ENCODE data around the gene XIRP2. TPM values are rescaled to one million over a fixed set of nuclear protein-coding genes. Genes with fewer than 3 reads are reported as not detected.

Gene XIRP2
- total and polyA plus RNA-seq, 2 of the 13 experiments (the other 11 are each of a cell fraction or from before 2014, with no cell fraction given), result 0.04 to 0.05 TPM

DNA sequence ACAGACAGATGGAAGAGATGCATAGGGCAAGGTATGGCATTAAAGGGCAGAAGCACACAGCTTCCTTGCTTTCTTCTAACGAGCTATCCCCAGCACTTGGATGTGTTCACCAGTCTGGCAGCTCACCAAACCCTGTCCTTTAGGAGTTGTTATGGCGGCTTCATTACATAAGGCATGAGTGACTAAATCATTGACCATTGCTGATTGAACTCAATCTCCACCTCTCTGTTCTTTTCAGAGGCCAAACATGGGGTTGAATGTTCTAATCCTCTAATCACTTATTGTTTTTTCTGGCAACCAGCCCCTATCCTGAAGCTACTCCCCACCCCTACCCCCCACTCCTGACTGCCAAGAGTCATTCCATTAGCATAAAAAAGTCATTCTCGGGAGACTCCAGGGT, 301.8 kb downstream of the XIRP2 start:
- Histone ChIP-seq H4K20me1 (ENCODE audit: insufficient read depth, low read length) (no peaks in the 10 kb centered on the region), H3K4me2 (ENCODE audit: low read depth, low read length) (no peak overlapping the region), H3K4me1 (ENCODE audit: insufficient read depth, low read length) (no peaks in the 10 kb centered on the region), H3K79me2 (ENCODE audit: insufficient read depth, low read length) (no peaks in the 10 kb centered on the region), H3K4me3 (replicated peaks in 1 of 3; ENCODE audit: insufficient read depth in 1 of 3, low read depth in 2 of 3, low read length in 3 of 3) (no peak overlapping the region), H3K27me3 (ENCODE audit: control insufficient read depth in 1 of 2, insufficient read depth in 2 of 2, low read length in 2 of 2) (no peaks in the 10 kb centered on the region), H2AFZ (ENCODE audit: low read length) (no peak overlapping the region), H3K9me3 (ENCODE audit: low read length) (no peaks in the 10 kb centered on the region), H3K9ac (ENCODE audit: insufficient read depth, low read depth, low read length) (no peak overlapping the region), H3K36me3 (replicated peaks in 1 of 2; ENCODE audit: control insufficient read depth in 1 of 2, insufficient read depth in 2 of 2, low read length in 2 of 2) (no peaks in the 10 kb centered on the region), H3K27ac (ENCODE audit: extremely low read length, insufficient read depth, low read length) (no peak overlapping the region)
- ChIA-PET CTCF (ENCODE audit: low intra/inter-chr PET ratio, low total read pairs) (no interaction called here), POLR2A (no interaction called here)
- intact Hi-C loops (cut with micrococcal nuclease; ENCODE audit: unreplicated experiment) (no loop called here), in situ Hi-C loops (cut with HindIII; ENCODE audit: extremely low pct_ligation_motif_present, low pct_unique_long_range_greater_than_20kb) (no loop called here)
- TF ChIP-seq ONECUT2 (CRISPR knock-in tag; IDR thresholded peaks at IDR 0.05), result no peak
- TF ChIP-seq, protein P1, sequence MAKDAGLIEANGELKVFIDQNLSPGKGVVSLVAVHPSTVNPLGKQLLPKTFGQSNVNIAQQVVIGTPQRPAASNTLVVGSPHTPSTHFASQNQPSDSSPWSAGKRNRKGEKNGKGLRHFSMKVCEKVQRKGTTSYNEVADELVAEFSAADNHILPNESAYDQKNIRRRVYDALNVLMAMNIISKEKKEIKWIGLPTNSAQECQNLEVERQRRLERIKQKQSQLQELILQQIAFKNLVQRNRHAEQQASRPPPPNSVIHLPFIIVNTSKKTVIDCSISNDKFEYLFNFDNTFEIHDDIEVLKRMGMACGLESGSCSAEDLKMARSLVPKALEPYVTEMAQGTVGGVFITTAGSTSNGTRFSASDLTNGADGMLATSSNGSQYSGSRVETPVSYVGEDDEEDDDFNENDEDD (CRISPR knock-in tag; IDR thresholded peaks at IDR 0.05; ENCODE audit: borderline replicate concordance), result no peak
- no peak for TF ChIP-seq KMT2A (CRISPR knock-in tag; IDR thresholded peaks at IDR 0.05)
- no peak for TF ChIP-seq TBP (CRISPR knock-in tag; IDR thresholded peaks at IDR 0.05)
- TF ChIP-seq SAFB2 (CRISPR knock-in tag; IDR thresholded peaks at IDR 0.05; ENCODE audit: borderline replicate concordance, low read depth), result no peak
- no peak for FAIRE-seq
- no peak for DNase-seq (ENCODE audit: low spot score)
- no TSS peak for BruUV-seq (replicated peaks)
- WGBS (ENCODE audit: low lambda C conversion rate), result 34% methylated on average over 3 of the region's 3 CpGs
- ATAC-seq, result no peak

DNA sequence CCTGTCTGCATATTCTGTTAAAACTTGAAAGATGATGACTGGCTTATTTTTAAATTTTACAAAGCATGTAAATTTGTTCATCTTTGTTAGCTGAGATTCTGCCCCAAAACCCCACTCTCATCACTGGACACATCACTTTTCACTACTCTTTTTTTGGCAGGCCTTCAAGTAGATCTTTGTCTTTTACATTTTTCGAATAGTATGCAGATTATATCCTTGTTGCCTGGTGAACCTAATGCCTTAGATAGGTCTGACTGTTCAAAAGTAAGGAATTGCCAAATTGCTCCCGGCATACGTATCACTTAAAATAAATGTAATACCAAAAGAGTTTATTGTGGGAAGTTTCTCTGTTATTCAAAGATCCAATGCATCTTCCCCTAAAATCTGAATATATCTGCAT, 303.3 kb downstream of the XIRP2 start:
- no peak overlapping the region for H3K4me2 ChIP-seq (ENCODE audit: low read depth, low read length)
- no peak overlapping the region for H3K27ac ChIP-seq (ENCODE audit: extremely low read length, insufficient read depth, low read length)
- no peaks in the 10 kb centered on the region for H3K27me3 ChIP-seq (ENCODE audit: control insufficient read depth in 1 of 2, insufficient read depth in 2 of 2, low read length in 2 of 2)
- H3K36me3 ChIP-seq (replicated peaks in 1 of 2; ENCODE audit: control insufficient read depth in 1 of 2, insufficient read depth in 2 of 2, low read length in 2 of 2), result no peaks in the 10 kb centered on the region
- H3K79me2 ChIP-seq (ENCODE audit: insufficient read depth, low read length), result no peaks in the 10 kb centered on the region
- ATAC-seq (no peak), DNase-seq (ENCODE audit: low spot score) (no peak), FAIRE-seq (no peak)
- no TSS peak for BruUV-seq (replicated peaks)
- H2AFZ ChIP-seq (ENCODE audit: low read length), result no peak overlapping the region
- WGBS (ENCODE audit: low lambda C conversion rate), result 64% methylated on average over 3 of the region's 3 CpGs
- no peak overlapping the region for H3K9ac ChIP-seq (ENCODE audit: insufficient read depth, low read depth, low read length)
- H4K20me1 ChIP-seq (ENCODE audit: insufficient read depth, low read length), result no peaks in the 10 kb centered on the region
- ChIA-PET POLR2A (no interaction called here), CTCF (ENCODE audit: low intra/inter-chr PET ratio, low total read pairs) (no interaction called here)
- no peaks in the 10 kb centered on the region for H3K9me3 ChIP-seq (ENCODE audit: low read length)
- in situ Hi-C loops (cut with HindIII; ENCODE audit: extremely low pct_ligation_motif_present, low pct_unique_long_range_greater_than_20kb) (no loop called here), intact Hi-C loops (cut with micrococcal nuclease; ENCODE audit: unreplicated experiment) (no loop called here)
- no peaks in the 10 kb centered on the region for H3K4me1 ChIP-seq (ENCODE audit: insufficient read depth, low read length)
- H3K4me3 ChIP-seq (replicated peaks in 1 of 3; ENCODE audit: insufficient read depth in 1 of 3, low read depth in 2 of 3, low read length in 3 of 3), result no peak overlapping the region
- TF ChIP-seq TRIM24 (CRISPR knock-in tag; IDR thresholded peaks at IDR 0.05) (no peak), BRD4 (CRISPR knock-in tag; IDR thresholded peaks at IDR 0.05) (no peak), CBX2 (IDR thresholded peaks at IDR 0.05; ENCODE audit: low read depth, low read length) (no peak), CBX2 (CRISPR knock-in tag; IDR thresholded peaks at IDR 0.05; ENCODE audit: low read depth) (no peak), ZNF296 (CRISPR knock-in tag; conservative IDR thresholded peaks at IDR 0.05) (no peak), ARNTL (CRISPR knock-in tag; IDR thresholded peaks at IDR 0.05) (no peak), RXRB (CRISPR knock-in tag; IDR thresholded peaks at IDR 0.05; ENCODE audit: borderline replicate concordance) (no peak), YY1 (IDR thresholded peaks at IDR 0.05; ENCODE audit: insufficient read depth, insufficient replicate concordance, low read depth, low read length) (no peak), RAD51 (IDR thresholded peaks at IDR 0.05; ENCODE audit: borderline replicate concordance) (no peak), ZNF839 (CRISPR knock-in tag; IDR thresholded peaks at IDR 0.05; ENCODE audit: borderline replicate concordance) (no peak), FOSL1 (CRISPR knock-in tag; IDR thresholded peaks at IDR 0.05; ENCODE audit: borderline replicate concordance) (no peak), ZNF841 (CRISPR knock-in tag; IDR thresholded peaks at IDR 0.05; ENCODE audit: borderline replicate concordance) (no peak), ZBTB7B (CRISPR knock-in tag; IDR thresholded peaks at IDR 0.05) (no peak), ZNF124 (CRISPR knock-in tag; IDR thresholded peaks at IDR 0.05) (no peak)
- TF ChIP-seq, protein P2, sequence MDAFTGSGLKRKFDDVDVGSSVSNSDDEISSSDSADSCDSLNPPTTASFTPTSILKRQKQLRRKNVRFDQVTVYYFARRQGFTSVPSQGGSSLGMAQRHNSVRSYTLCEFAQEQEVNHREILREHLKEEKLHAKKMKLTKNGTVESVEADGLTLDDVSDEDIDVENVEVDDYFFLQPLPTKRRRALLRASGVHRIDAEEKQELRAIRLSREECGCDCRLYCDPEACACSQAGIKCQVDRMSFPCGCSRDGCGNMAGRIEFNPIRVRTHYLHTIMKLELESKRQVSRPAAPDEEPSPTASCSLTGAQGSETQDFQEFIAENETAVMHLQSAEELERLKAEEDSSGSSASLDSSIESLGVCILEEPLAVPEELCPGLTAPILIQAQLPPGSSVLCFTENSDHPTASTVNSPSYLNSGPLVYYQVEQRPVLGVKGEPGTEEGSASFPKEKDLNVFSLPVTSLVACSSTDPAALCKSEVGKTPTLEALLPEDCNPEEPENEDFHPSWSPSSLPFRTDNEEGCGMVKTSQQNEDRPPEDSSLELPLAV (CRISPR knock-in tag; conservative IDR thresholded peaks at IDR 0.05; ENCODE audit: low read depth), result no peak
